HG03342 (cell line): ENCODE measurements around the gene COBLL1.
"Not testable (repeated sequence)": the region's sequence is repeated elsewhere in the genome, so short reads cannot be mapped to it uniquely, and the experiment has no call there.

Experiments used
- ATAC-seq: cut with Tn5 transposase; IDR thresholded peaks from one replicate; pipeline ENCODE4 v1.9.1; 2021; ENCODE audit warnings: mild to moderate bottlenecking, moderate library complexity; ENCODE audit not compliant: unreplicated experiment

COBLL1 gene

DNA sequence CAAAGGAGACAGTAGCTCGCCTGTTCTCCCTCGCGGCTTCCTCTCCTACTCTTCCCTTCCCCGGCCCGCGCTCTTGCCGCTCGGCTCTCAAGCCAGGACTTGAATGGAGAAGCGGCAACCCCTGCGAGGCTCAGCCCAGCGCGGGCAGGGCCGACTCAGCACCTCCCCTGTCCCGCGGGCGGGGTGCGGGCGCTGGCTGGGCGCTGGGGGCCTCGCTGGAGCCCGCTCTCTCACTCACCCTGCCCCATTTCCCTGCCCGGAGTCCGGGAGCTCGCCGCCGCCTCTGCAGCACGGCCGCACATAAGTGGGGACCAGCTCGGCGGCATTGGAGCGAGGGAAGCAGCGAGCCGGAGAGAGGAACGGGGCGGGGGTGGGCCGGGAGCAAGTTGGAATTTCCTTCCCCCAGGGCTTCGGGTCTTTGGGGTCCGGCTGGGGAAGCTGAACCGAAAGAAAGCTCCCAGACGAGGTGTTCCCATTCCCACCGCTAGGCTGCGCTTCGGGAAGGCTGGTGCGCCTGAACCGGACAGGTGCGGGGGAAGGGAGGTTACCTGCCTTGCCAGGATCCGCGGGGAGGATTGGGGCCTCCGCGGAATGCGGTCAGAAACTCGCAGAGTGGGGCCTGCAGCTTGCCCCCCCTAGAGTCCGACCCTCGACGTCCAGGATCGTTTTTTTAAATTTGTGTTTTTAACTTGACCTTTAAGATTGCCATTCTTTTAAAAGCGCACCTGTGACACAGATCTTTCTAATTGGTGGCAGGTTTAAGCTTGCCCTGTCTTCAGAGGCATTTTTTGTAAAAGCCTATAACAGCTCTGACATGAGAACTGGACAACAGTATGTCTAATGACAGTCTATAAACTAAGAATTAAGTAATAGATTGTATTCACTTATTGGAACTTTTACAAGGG lies at the start of gene COBLL1:
Gene COBLL1, minus strand, starts transcription at position 105 of the 905 bp plus-strand sequence. CDS start 627 bp downstream, outside the sequence.
- peak; percentile 75 for ATAC-seq

DNA sequence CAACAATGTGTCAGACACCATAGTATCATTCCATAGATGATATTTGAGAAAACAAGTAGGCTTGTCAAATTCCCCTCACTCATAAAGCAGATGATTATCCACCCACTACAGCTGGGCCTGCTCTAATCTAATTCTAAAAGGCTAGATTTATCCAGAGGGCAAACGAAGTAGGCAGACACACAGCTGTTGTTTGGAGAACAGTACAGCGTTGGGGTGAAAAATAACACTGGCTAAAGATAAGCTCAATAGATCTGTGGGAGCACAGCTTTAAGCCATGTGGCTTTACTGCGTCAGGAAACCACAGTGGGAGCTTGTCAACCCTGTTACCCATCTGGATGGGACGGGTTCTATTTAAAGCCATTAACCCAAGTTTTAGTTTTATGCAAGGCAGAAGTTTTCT lies 48.9 kb upstream of the COBLL1 start:
- ATAC-seq = no peak

DNA sequence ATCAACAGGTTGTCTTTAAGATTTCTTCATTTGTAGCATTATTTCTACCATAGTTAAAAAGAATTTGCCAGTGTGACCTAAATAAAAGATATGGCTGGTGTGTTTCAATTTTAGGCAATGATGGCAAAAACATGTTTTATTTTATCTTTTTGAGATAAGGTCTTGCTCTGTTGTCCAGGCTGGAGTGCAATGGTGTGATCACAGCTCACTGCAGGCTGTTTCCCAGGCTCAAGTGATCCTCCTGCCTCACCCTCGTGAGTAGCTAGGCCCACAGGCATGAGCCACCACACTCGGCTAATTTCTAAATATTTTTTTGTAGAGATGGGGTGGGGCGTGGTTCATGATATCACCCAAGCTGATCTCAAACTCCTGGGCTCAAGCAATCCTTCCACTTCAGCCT lies 47.0 kb upstream of the COBLL1 start:
- ATAC-seq = no peak

DNA sequence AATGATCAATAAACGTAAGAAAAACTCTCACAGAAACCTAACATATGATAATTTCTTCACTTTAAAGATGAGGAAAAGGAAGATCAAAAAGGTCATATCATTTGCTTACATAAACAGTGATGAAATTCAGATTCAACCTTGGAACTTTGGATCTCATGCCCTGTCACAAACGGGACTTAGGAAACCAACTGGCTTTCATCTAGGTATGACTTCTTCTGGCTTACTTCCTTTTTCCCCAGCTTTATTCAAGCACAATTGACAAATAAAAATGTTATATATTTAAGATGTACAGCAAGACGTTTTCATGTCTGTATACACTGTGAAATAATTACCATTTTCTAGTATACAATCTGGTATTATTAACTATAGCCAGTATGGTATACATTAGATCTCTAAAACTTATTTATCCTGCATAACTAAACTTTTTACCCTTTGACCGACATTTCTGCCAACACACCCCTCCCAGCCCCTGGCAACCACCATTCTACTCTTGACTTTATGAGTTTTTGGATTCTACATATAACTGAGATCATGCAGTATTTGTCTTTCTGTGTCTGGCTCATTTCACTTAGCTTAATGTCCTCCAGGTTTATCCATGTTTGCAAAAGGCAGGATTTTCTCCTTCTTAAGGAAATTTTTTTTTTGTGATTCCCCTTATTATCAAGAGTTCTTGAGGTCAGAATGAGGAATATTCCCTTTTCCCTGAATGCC lies 46.0 kb upstream of the COBLL1 start:
- ATAC-seq = no peak

DNA sequence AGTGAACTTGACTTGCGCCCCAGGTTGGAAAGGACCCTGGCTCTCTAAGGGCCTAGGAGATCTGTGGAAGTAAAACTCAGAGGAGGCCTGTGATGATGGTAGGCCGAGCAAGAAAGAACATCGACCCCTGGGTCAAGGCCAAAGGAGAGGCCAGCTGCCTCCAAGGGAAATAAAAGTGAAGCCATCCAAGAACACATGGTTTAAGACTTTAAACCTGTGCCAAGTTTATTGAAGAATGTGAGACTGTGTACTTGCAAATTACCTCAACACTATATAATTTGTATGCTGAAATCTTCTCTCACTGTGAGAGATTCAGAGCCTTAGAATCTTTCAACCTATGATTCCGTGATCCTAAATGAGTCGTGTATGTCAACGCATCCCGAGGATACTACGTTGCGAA lies 40.7 kb upstream of the COBLL1 start:
- no peak for ATAC-seq

DNA sequence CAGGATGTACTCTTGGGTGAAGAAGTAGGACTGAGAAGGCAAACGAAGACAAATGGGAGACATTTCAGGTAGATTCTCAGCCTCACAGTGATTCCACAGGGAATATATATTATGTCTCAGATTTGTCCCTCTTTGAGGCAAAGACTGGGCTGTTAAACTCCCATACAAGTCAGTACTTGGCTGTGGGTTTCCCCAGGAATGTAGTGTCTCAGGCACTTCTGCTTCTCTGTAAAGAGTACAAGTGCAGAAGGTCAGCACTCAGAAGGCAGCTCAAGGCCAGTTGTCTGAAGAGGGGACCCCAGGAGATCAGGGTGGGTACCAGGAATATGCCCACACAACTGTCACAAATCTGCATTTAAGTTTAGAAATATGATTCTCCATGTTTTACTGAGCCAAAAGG lies 39.9 kb upstream of the COBLL1 start:
- no peak for ATAC-seq

DNA sequence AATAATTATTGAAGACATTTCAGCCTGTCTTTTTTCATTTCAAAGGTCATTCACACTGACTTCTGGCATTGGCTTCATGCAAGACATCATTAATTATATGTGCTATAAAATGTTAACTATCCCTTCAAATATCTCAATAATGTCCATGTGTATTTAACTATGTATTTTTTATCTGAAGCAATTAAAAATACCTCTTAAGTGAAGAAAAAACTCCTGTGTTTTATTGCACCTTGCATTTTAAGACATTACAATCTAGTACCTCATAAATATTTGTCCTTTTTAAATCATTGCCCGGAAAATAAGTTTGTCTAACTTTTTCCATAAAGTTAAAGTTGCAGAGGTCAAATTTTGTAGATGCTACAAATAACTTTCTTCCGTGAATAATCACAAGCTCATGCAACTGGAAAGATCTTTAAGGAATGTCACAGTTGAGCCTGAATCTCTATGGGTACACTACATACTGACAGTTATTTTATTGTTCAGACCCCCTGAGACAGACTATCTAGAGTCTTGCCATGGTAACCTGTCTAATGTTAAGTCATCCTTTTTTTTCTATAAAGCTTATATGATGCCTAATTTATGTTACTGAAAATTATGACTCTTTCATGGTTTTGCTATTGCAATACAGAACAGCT lies 38.4 kb upstream of the COBLL1 start:
- ATAC-seq = no peak

GRCh38 chr2:164877927-164878326 lies 36.3 kb upstream of the COBLL1 start:
- ATAC-seq = no peak

DNA sequence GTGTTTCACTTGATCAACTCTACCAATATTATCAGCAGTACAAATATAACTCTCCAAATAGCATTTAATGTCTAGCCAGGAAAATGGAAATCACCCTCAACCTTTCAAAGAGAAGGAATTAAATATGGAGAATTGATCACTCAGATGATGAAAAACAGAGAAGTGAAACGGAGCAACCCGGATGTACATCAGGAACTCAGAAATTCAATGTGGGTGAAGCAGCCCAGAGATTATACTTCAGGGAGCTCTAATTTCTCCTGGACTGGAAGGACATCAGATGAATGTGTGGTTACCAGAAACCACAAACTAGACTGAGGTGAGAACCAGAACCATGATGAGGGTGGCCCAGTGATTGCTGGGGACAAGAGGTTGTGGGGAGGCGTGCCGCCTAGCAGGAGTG lies 35.5 kb upstream of the COBLL1 start:
- no peak for ATAC-seq

DNA sequence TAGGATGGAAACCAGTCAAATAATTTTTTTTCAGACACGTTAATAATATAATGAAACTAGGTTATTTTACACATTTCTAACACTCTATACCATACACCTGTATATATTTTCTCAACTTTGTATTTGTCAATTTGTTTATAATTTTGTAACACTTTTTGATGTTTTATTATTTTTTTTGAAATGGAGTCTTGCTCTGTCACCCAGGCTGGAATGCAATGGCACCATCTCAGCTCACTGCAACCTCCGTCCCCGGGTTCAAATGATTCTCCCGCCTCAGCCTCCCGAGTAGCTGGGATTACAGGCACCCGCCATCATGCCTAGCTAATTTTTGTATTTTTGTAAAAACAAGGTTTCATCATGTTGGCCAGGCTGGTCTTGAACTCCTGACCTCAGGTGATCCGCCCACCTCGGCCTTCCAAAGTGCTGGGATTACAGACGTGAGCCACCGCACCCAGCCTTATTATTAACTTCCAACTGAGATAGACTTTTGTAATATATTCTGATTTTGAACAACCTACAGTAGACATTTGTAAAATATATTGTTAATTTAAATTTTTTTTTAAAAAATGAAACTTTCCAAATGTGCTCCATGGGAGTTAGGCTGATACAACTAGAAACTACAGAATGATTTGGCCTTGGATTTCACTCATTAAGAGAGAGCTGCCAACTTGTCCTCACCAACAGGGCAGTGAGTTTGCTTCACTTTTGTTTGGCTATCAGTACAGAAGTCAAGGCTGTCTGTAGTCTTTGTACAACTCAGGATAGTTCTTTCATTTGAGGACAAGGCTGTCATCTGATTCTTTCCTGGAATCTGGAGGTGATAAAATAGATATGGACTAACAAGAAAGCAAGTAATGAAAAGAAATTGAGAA lies 33.9 kb upstream of the COBLL1 start:
- ATAC-seq = no peak

- no peak for ATAC-seq
Measured at GRCh38 chr2:164873210-164873908, 31.7 kb upstream of the COBLL1 start.

GRCh38 chr2:164871404-164871803 lies 29.8 kb upstream of the COBLL1 start:
- no peak for ATAC-seq

DNA sequence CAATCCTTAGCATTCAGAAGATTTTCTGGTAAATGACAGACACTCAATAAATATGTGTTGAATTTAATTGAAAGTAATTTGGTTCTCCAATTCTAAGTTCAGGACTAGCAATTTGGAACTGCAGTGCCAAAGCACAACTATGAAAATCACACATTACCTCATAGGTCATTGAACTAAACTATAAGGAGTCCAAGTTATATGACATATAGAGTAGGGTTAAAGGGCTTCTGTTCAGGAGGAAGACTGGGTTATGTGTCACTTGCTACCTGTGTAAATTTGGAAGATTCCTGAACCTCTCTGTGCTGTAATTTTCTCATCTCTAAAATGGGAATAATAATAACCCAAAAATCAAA lies 27.8 kb upstream of the COBLL1 start:
- ATAC-seq = no peak

DNA sequence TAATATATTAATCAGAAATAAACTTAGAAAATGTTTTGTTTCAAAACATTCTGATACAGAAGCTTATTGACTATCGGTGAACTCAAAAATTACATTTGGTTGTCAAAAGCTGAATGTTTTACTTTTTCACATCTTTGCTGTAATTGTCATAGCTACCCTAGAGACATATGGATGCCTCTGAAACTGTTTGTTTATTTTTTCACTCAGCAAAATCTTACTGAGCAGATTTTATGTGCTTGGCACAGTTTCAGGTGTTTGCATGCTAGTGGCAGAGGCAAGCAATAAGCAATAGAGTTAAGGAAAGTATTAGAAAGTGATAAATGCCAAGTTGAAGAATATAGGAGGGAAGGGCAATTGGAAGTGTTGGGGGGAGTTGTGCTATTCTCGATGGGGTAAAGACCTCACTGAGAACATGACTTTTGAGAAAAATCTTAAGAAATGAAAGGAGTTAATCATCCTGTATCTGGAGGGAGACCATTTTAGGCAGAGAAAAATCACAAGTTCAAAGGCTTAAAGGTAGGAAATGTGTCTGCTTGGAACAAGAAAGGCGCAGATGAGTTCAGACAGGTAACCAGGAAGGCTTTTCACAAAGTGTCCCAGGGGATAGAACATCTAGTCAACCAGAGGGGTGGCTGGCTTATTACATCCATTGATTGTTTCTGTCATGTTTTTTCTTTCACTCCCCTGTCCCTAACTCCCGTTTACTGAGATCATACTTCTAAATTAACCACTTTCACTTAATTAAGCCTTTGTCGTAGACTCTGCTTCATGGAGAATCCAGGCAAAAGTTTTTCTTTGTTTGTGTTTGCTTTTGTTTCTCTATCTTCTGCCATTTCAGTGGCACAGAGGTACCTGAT lies 27.2 kb upstream of the COBLL1 start:
- no peak for ATAC-seq

DNA sequence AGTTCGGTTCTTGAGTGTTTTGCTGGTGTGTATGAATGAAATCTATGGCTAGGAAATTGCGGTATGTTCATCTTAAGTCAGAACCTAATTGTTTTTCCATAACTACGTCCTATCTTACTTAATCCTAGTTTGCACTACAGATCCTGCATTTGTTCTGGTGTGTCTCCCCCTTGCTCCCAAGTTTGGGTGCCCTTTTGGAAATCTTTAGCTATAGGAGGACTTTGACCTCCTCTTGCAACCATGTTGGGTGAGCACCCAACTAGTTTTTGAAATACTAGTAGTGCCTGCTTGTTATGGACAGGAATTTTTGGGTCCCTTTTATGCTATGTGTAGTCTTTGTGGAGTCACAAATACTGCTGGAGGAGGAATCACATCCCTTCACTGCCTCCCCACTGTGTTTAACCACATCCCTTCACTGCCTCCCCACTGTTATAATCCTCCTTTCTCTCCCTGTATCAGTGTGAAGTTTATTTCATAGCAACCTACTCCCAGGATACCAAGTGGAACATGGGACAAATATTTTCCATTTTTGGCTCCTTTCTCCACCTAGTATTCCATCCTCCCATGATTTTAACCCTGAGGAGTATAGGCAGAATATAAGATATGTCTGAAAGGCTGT lies 26.3 kb upstream of the COBLL1 start:
- no peak for ATAC-seq

DNA sequence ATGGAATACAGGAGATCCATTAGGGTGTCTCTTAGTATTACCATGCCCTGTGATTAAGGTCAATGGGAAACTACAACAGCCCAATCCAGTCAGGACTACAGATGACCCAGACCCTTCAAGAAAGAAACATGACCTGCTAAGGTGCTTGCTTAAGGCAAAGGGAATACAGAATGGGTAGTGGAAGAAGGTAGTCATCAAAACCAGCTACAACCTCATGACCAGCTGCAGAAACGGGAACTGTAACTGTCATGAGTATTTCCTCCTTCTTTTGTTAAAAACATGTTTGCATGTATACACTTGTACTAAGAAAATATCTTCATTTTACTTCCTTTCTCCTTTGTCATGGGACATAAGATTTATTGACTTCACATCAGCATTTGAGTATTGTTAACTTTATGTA lies 24.8 kb upstream of the COBLL1 start:
- ATAC-seq = not testable (repeated sequence)

- no peak for ATAC-seq
Measured at GRCh38 chr2:164860694-164861042, 19.0 kb upstream of the COBLL1 start.

GRCh38 chr2:164859906-164860693 lies 18.5 kb upstream of the COBLL1 start:
- not testable (repeated sequence) for ATAC-seq
